HepG2 (cell line): ENCODE data around the gene PLK3. TPM values are rescaled to one million over a fixed set of nuclear protein-coding genes. Genes with fewer than 3 reads are reported as not detected.

ENCODE experiments used
- ARHGAP35 ChIP-seq: sonication (generic); formaldehyde crosslinking; IDR thresholded peaks from 2 replicates; pipeline ENCODE4 v1.9.0; 2022; ENCODE audit warnings: mild to moderate bottlenecking, inconsistent platforms, moderate library complexity, missing genetic modification reagents, borderline replicate concordance
- ETV5 ChIP-seq: IDR thresholded peaks from 2 replicates; pipeline ENCODE4 v1.6.1; 2018; ENCODE audit warnings: missing biosample characterization, missing genetic modification reagents, inconsistent platforms, borderline replicate concordance
- ETV6 ChIP-seq: sonication (generic); formaldehyde crosslinking; conservative IDR thresholded peaks from 2 replicates; pipeline ENCODE4 v1.4.0; 2020; ENCODE audit warnings: missing genetic modification reagents
- FOXK1 ChIP-seq: sonication (generic); formaldehyde crosslinking; IDR thresholded peaks from 2 replicates; pipeline ENCODE4 v1.4.0; 2020; ENCODE audit warnings: low read depth, missing genetic modification reagents, borderline replicate concordance
- HDAC6 ChIP-seq: fragments of 200-600 bp; sonication (generic); IDR thresholded peaks from 2 replicates; pipeline ENCODE4 v1.7.0; 2017; ENCODE audit warnings: mild to moderate bottlenecking, antibody characterized with exemption, low read length, low read depth
- HNF1A ChIP-seq, 2 experiments: sonication (generic) in 1 of 2; formaldehyde crosslinking in 1 of 2; IDR thresholded peaks; 2 replicates each; pipeline versions ENCODE4 v1.4.0 to v1.6.1; 2016 to 2020; ENCODE audit warnings: borderline replicate concordance in 1 of 2, low read depth in 1 of 2, mild to moderate bottlenecking in 1 of 2, missing genetic modification reagents in 1 of 2
- HOXA5 ChIP-seq: sonication (generic); formaldehyde crosslinking; IDR thresholded peaks from 2 replicates; pipeline ENCODE4 v1.4.0; 2020; ENCODE audit warnings: missing genetic modification reagents
- KLF16 ChIP-seq, 2 experiments: sonication (generic) in 1 of 2; formaldehyde crosslinking in 1 of 2; IDR thresholded peaks; 2 replicates each; pipeline versions ENCODE4 v1.6.1 to v1.8.0; 2016 to 2023; ENCODE audit warnings: missing genetic modification reagents in 2 of 2, missing compliant biosample characterization in 1 of 2
- KMT2B ChIP-seq: IDR thresholded peaks from 2 replicates; pipeline ENCODE4 v1.6.1; 2016; ENCODE audit warnings: missing genetic modification reagents, missing compliant biosample characterization
- LCORL ChIP-seq, 2 experiments: fragments of 450-650 bp in 1 of 2; sonication (generic) in 1 of 2; formaldehyde crosslinking in 1 of 2; IDR thresholded peaks; 2 replicates each; pipeline versions ENCODE4 v1.5.0 to v1.6.1; 2017 to 2020; ENCODE audit warnings: antibody characterized with exemption in 1 of 2, missing genetic modification reagents in 1 of 2
- MBNL3 ChIP-seq: fragments of 250-450 bp; sonication (Bioruptor Pico); conservative IDR thresholded peaks from 2 replicates; pipeline ENCODE4 v1.8.0; 2022; ENCODE audit warnings: mild to moderate bottlenecking, inconsistent platforms
- NCOA1 ChIP-seq: sonication (generic); formaldehyde crosslinking; IDR thresholded peaks from 2 replicates; pipeline ENCODE4 v1.9.0; 2021; ENCODE audit warnings: missing genetic modification reagents
- PAXIP1 ChIP-seq: sonication (generic); formaldehyde crosslinking; conservative IDR thresholded peaks from 2 replicates; pipeline ENCODE4 v1.4.0; 2020; ENCODE audit warnings: mild to moderate bottlenecking, missing genetic modification reagents, moderate library complexity
- STAG1 ChIP-seq: sonication (generic); formaldehyde crosslinking; IDR thresholded peaks from 2 replicates; pipeline ENCODE4 v1.4.0; 2020; ENCODE audit warnings: missing genetic modification reagents
- ZBTB37 ChIP-seq: sonication (generic); formaldehyde crosslinking; IDR thresholded peaks from 2 replicates; pipeline ENCODE4 v1.4.0; 2020; ENCODE audit warnings: mild to moderate bottlenecking, missing genetic modification reagents
- ZFP36L1 ChIP-seq: sonication (generic); formaldehyde crosslinking; IDR thresholded peaks from 2 replicates; pipeline ENCODE4 v1.8.0; 2022; ENCODE audit warnings: mild to moderate bottlenecking, missing genetic modification reagents, moderate library complexity
- ZNF546 ChIP-seq: sonication (generic); formaldehyde crosslinking; conservative IDR thresholded peaks from 2 replicates; pipeline ENCODE4 v1.8.1; 2023; ENCODE audit warnings: mild to moderate bottlenecking, missing genetic modification reagents
- ZNF550 ChIP-seq: sonication (generic); formaldehyde crosslinking; IDR thresholded peaks from 2 replicates; pipeline ENCODE4 v1.4.0; 2020; ENCODE audit warnings: mild to moderate bottlenecking, missing genetic modification reagents, borderline replicate concordance
- ZSCAN29 ChIP-seq: sonication (generic); formaldehyde crosslinking; conservative IDR thresholded peaks from 2 replicates; pipeline ENCODE4 v1.4.0; 2020; ENCODE audit warnings: mild to moderate bottlenecking, missing genetic modification reagents
- polyA plus RNA-seq, 8 experiments: library from polyadenylated mRNA; depleted of rRNA in 3 of 8; stranded (reverse) in 7 of 8; unstranded in 1 of 8; fragments of >200 nt; fragmentation: Illumina TruSeq in 4 of 8; extraction: Trizol in 4 of 8; gene quantifications; 2 replicates each; pipeline versions ENCODE4 v1.2.1 to v1.2.3, GENCODE V29; 2011 to 2016; ENCODE audit warnings: low read depth in 4 of 8, missing spikeins in 1 of 8, mixed read lengths in 1 of 8; ENCODE audit not compliant: insufficient read depth in 1 of 8
- total RNA-seq, 5 experiments: library from RNA; depleted of rRNA; stranded (reverse); fragments of >200 nt; fragmentation: Illumina TruSeq; extraction: Trizol; gene quantifications; 2 replicates each; pipeline ENCODE4 v1.2.3, GENCODE V29; 2016; ENCODE audit warnings: low read depth in 1 of 5

The PLK3 gene
- total and polyA plus RNA-seq, 2 of the 13 experiments (the other 11 are each of a cell fraction or from before 2014, with no cell fraction given), result 9.8 to 16.9 TPM

GRCh38 chr1:44807364-44808062 is 7.3 kb downstream of the PLK3 start (continued):
- TF ChIP-seq ZSCAN29 (CRISPR knock-in tag) (peak; percentile 59; the same call in 1 of the 2 replicates), MBNL3 (no peak), STAG1 (CRISPR knock-in tag) (no peak), KMT2B (CRISPR knock-in tag) (no peak; the same call in 1 of the 2 replicates), NCOA1 (CRISPR knock-in tag) (peak; percentile 75; the same call in 1 of the 2 replicates), ZBTB37 (peak; percentile 85; the same call in 1 of the 2 replicates), ZFP36L1 (CRISPR knock-in tag) (peak; percentile 94), ZNF546 (CRISPR knock-in tag) (no peak), ARHGAP35 (peak; percentile 85), KLF16 (CRISPR knock-in tag; IDR thresholded peaks at IDR 0.05) (peak in 1 of 2 experiments; percentile 74; a peak in 2 of 4 replicates), HOXA5 (CRISPR knock-in tag) (peak; percentile 86; the same call in 1 of the 2 replicates), HNF1A (IDR thresholded peaks at IDR 0.05; ENCODE audit: low read depth) (no peak), HNF1A (CRISPR knock-in tag; IDR thresholded peaks at IDR 0.05; ENCODE audit: borderline replicate concordance) (peak; percentile 74; the same call in 1 of the 2 replicates), PAXIP1 (CRISPR knock-in tag) (peak; percentile 90), ETV6 (CRISPR knock-in tag) (0 out of 2 replicates have a peak, but pooled peaks have one; percentile 11), HDAC6 (no peak), ZNF550 (CRISPR knock-in tag) (peak; percentile 94; the same call in 1 of the 2 replicates), FOXK1 (CRISPR knock-in tag) (peak; percentile 57), LCORL (IDR thresholded peaks at IDR 0.05) (no peak), LCORL (CRISPR knock-in tag; IDR thresholded peaks at IDR 0.05) (peak; percentile 80), ETV5 (CRISPR knock-in tag) (peak; percentile 93)
